ENCODE measurements around the gene COX8C.
"Not testable (repeated sequence)": the region's sequence is repeated elsewhere in the genome, so short reads cannot be mapped to it uniquely, and the experiment has no call there.

The COX8C gene

DNA sequence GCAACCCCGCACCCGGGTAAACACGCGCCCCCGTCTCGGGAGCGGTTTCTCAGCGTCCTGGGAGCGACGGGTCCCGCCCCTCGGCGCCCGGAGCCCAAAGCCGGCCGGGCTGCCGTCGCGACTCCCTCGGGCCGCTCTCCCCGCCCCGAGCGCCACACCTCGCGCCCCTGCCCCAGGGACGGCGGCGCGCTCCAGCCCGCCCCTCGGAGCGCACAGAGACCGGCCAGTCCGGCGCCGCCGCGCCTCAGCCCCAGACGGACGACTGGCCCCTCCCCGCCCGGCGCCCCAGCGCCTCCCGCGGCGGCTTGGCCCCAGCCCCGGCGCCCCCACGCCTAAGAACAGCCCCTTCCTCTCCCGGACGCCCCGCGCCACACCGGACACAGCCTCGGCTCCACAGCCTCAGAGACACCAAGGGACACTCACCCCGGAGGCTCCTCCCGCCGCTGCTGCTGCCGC, 14.6 kb upstream of the COX8C start:
- peak overlapping the region; percentile 86 to 88 for H3K4me3 Mint-ChIP-seq
- H3K4me1 Mint-ChIP-seq: peaks cover 72% of the 10 kb centered on the region
- no peaks in the 10 kb centered on the region for H3K9me3 Mint-ChIP-seq
- peak overlapping the region; percentile 96 for H3K27ac Mint-ChIP-seq
- peak; percentile 34 to 44 for DNase-seq
- ATAC-seq: peak; percentile 67
- H3K27me3 Mint-ChIP-seq: no peaks in the 10 kb centered on the region

DNA sequence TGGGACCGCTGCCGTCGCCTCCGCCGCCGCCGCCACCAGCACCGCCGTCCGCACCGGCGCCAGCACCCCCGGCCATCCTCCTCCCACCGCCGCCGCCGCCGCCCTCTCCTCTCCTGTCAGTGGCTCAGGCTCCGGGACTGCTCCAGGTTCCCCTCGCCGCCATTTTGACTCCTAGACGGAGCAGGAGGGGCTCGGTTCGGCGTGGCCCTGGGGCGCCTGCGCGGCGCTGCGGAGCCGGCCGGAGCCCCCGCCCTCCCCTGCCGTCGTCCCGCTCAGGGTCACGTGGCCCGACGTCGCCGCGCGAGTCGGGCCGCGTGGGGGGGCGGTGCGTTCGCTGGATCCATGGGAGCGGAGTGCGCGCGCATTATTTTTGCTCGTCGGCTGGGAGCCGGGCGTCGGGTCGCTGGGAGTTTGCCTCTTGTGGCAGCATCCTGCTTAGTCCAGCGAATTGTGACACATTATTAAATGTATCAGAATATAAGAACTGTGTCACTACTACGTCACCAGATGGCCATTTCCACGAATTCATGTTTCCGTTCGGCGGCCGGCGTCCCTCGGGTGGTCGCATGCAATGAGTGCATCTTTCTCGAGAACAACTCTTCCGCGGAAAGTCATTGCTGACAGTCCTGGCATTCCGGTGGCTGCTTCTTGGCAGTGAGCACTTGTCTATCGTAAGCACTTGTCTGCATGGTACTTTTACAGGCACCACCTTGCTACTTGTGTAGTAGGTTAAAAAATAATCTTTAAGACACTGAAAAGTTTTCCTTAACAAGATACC, 13.9 kb upstream of the COX8C start, which contains the start of gene BTBD7:
Gene BTBD7, minus strand, starts transcription at position 184 of the 778 bp plus-strand sequence. CDS start 36,985 bp downstream, outside the sequence.
- H3K27me3 Mint-ChIP-seq: no peaks in the 10 kb centered on the region
- DNase-seq: peak; percentile 93 to 94
- H3K4me1 Mint-ChIP-seq: peaks cover 66% of the 10 kb centered on the region
- ATAC-seq: peak; percentile 94
- H3K4me3 Mint-ChIP-seq: peak within 1 kb of the TSS; percentile 86 to 88
- no peaks in the 10 kb centered on the region for H3K9me3 Mint-ChIP-seq
- peak within 1 kb of the TSS; percentile 96 for H3K27ac Mint-ChIP-seq

DNA sequence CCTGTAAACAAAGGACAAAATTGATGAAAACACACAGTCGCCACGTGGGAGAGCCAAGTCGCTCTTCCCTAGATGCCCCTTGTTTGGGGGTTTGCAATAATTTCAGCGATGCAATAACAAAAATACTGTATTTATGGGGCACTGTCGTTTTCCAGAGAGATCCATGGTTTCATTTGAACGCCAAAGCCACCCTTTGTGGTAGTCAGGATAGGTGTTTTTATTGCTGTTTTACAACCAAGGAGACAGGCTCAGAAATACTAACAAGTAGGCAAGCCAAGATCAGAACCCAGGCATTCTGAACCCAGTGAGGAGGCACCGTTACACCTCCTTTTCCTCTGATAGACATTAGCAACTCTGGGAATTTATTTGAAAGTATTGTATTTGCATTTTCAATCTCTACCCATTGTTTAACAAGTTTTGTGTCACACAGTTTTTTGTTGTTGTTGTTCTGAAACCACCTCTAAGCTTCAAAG, 13.3 kb upstream of the COX8C start:
- Mint-ChIP-seq H3K27ac (peak overlapping the region; percentile 96), H3K27me3 (no peaks in the 10 kb centered on the region), H3K9me3 (no peaks in the 10 kb centered on the region), H3K4me3 (peak overlapping the region; percentile 79 to 86), H3K4me1 (peaks cover 64% of the 10 kb centered on the region)
- ATAC-seq (no peak), DNase-seq (no peak)

DNA sequence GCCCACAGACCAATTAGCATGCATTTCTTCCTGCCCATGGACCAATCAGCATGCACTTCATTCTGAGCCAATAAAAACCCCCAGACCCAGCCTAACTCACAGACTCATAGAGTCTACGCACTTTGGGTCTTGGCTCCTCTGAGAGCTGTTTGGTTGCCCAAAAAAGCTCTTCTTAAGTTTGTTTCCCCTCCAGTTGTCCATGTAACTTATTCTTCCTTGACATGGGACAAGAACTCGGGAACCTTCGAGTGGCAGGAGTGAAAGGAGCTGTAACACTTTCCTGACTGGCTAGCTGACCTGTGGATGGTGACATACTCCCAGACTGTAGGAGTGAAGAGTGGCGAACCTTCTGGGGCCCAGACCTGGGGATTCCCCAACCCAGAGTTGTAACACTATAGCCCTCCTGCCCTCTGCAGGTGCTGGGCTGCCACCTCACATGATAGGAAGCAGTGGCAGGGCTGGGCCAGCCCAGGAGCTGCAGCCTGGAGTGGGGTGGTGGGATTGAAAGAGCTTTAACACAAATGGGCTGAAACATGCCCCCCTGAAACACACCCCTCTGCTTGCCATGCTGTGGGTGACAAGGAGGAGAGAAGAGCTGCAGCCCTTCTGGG, 9.7 kb upstream of the COX8C start:
- Mint-ChIP-seq H3K27ac (peak overlapping the region in 1 of 2 donors; percentile 50), H3K9me3 (peaks cover 0 to 7% of the 10 kb centered on the region in 2 donors), H3K4me3 (no peak overlapping the region), H3K4me1 (peaks cover 29% of the 10 kb centered on the region), H3K27me3 (no peaks in the 10 kb centered on the region)
- ATAC-seq (peak; percentile 44), DNase-seq (peak; percentile 13 to 31)

DNA sequence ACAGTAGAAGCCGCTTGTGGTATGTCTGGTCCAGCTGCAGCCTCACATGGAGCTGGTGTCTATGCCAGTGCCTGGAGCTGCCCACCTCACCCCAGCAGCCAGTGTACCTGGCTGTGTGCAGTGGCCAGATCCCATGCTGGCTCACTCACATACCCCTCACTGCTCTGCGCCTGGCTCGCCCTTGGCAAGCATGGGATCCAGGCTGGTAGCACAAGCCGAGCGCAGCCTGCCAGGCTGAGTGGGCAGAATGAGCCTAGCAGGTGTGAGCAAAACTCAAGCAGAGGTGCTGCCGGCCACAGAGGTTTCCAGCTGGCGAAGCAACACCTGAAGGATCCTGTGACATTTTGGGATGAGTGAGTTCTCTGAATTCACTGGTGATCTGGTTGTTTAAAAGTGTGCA, 9.1 kb upstream of the COX8C start:
- no peak for DNase-seq
- no peak overlapping the region for H3K27ac Mint-ChIP-seq
- no peaks in the 10 kb centered on the region for H3K27me3 Mint-ChIP-seq
- H3K4me1 Mint-ChIP-seq: peaks cover 29% of the 10 kb centered on the region
- peaks cover 0 to 12% of the 10 kb centered on the region in 2 donors for H3K9me3 Mint-ChIP-seq
- ATAC-seq: no peak
- H3K4me3 Mint-ChIP-seq: no peak overlapping the region

DNA sequence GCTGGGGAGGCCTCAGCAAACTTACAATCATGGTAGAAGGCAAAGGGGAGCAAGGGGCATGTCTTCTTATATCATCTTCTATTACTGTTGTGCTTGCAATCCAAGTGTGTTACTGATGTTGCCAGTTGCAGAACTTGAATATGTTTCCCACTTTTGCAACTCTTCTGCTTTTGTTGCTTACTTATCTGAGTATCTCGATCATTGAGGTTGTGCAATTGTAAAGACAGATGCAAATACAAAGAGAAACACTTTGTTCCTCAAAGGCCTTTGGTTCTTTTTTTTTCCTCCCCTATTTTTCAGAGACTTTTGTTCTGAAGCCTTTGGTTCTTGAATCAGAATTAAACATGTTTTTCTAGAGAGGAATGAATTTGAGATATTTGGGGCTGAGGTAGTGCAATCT, 3.7 kb upstream of the COX8C start:
- DNase-seq: no peak
- H3K9me3 Mint-ChIP-seq: peaks cover 5 to 20% of the 10 kb centered on the region in 2 donors
- H3K4me3 Mint-ChIP-seq: no peak overlapping the region
- no peaks in the 10 kb centered on the region for H3K27me3 Mint-ChIP-seq
- no peak for ATAC-seq
- H3K4me1 Mint-ChIP-seq: no peaks in the 10 kb centered on the region
- no peak overlapping the region for H3K27ac Mint-ChIP-seq

DNA sequence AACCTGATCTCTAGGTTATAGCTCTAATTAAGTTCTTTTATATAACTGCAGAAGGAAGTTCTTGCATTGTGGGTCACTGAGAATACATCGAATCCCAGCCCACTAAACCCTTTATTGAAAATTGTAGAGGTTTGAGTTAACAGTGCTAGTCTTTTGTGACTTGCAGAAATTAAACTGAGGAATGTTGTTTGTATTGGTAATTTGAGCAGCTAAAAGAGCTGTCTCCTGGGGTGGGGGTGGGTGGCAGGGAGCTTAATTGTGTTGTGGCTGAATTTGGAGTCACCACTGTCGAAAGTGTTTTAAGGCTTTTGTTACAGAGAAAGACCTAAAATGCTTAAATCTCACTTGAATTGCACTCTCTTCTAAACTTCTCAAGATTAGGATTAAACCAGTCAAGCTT, 3.2 kb upstream of the COX8C start:
- no peaks in the 10 kb centered on the region for H3K27me3 Mint-ChIP-seq
- H3K4me3 Mint-ChIP-seq: no peak overlapping the region
- ATAC-seq: no peak
- H3K9me3 Mint-ChIP-seq: peaks cover 5 to 20% of the 10 kb centered on the region in 2 donors
- no peak overlapping the region for H3K27ac Mint-ChIP-seq
- DNase-seq: no peak
- no peaks in the 10 kb centered on the region for H3K4me1 Mint-ChIP-seq

DNA sequence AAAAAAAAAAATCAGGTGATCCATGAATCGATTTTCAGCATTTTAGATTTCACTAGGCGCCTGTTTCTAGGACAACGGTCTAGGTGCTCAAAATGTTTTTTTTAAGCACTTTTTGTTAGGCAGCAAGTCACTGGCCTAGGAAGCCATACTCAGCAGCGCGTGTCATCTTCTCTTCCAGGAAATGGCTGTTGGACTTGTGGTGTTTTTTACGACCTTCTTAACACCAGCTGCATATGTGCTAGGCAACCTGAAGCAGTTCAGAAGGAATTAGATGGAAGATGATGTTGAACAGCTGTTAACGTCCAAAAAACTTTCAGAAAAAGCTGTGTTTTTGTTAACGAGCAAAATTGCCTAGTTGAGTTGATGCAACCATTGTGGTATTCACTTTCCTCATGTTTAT, 868 bp downstream of the COX8C start:
- H3K4me1 Mint-ChIP-seq: no peaks in the 10 kb centered on the region

DNA sequence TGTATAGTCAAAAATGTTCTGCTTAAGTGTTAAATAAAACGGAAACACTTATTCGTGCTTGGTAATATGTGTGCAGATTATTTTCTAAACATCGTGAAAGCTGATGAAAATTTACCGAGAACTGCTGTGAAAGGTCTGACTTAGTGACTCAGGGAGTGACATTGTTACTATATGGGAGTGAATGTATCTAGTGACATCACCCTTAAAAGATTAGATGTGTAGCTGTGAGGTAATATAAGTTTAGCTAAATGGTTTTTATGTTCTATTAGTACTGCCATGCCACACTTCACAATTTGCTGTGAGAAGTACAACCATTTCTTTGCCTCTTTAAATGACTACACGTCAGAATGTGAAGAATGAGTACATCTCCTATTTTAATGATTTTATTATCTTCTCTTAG, 1.3 kb downstream of the COX8C start:
- peaks cover 5 to 8% of the 10 kb centered on the region in 2 donors for H3K9me3 Mint-ChIP-seq
- no peak for ATAC-seq
- no peak overlapping the region for H3K4me3 Mint-ChIP-seq
- H3K27me3 Mint-ChIP-seq: no peaks in the 10 kb centered on the region
- no peak for DNase-seq
- H3K4me1 Mint-ChIP-seq: no peaks in the 10 kb centered on the region
- H3K27ac Mint-ChIP-seq: no peak overlapping the region

More for the DNA sequence above, 868 bp downstream of the COX8C start:
- Mint-ChIP-seq H3K4me3 (no peak overlapping the region), H3K27ac (no peak overlapping the region), H3K9me3 (peaks cover 5 to 8% of the 10 kb centered on the region in 2 donors), H3K27me3 (no peaks in the 10 kb centered on the region)
- DNase-seq (no peak), ATAC-seq (no peak)

DNA sequence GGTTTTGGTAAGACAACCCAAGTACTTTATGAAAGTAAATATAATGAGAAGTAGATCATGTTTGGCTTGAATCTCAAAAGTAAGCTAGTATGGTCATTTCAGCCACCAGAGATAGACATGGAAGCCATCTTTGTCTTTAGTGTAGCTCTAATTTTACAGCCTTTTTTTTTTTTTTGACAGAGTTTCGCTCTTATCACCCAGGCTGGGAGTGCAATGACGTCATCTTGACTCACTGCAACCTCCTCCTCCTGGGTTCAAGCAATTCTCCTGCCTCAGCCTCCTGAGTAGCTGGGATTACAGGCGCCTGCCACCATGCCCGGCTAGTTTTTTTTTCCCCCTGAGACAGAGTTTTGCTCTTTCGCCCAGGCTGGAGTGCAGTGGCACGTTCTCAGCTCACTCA, 7.9 kb downstream of the COX8C start:
- DNase-seq, H3K4me1 Mint-ChIP-seq, H3K9me3 Mint-ChIP-seq, H3K27ac Mint-ChIP-seq, ATAC-seq, H3K4me3 Mint-ChIP-seq, H3K27me3 Mint-ChIP-seq: not testable (repeated sequence)

DNA sequence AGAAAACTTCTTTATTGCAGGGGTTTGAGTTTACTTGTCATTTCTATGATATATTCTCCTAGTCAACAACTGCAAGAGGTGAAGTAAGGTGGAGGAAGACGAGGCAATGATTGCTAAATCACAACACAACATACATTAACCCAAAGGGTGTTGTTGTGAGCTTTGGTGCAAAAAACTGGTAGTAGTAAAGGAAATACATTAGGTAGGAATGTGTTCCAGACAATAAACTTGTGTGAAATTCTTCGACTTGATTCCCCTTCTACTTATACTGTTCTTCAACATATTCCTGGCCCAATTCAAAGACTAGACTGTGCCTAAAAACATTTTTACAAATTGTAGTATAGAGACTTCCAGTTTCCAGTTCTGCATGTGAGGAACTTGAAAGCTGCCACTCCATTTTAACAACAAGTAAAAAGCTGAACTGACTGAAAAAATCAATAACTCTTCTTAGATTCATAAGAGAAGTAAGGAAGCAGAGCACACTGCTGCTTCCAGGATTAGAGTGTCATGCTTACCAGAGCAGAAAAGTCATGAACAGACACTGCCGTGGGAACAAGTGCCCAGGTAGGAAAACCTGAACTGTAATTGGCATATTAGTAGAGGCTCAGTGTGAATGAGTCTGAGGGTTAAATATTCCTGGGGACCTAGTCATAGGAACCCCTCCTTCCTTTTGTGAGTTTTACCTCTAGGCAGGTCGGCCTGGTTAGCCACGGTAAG, 22.2 kb downstream of the COX8C start:
- H3K27ac Mint-ChIP-seq: no peak overlapping the region

DNA sequence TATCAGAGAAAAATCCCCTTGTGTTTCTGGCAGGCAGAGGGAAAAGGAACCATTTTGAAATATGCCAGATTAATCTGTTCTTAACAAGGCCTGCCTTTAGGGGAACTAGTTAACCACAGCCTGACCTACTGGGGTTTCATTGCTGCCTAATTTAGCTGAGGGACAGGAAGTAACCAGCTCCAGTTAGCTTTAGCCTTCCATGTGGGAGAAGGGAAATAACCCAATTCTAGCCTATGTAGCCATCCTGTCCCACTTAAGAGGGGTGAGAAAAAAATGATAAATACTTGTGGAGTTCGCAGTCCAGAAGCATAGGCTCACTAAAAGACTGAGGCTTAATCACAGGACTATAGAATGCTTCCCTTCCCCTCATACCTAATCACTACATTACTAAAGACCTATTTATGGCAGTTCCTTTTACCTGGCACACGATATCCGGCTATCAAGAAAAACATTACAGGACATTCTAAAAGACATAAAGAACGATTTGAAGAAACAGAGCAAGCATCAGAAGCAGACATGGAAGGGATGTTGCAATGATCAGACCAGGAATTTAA, 22.8 kb downstream of the COX8C start:
- Mint-ChIP-seq H3K27ac (no peak overlapping the region), H3K4me1 (no peaks in the 10 kb centered on the region), H3K4me3 (no peak overlapping the region), H3K27me3 (peaks cover 26% of the 10 kb centered on the region), H3K9me3 (peaks cover 6 to 9% of the 10 kb centered on the region in 2 donors)
- DNase-seq (no peak), ATAC-seq (no peak)

More for the DNA sequence above, 22.2 kb downstream of the COX8C start:
- DNase-seq: no peak
- ATAC-seq: no peak
- Mint-ChIP-seq H3K4me3 (no peak overlapping the region), H3K4me1 (no peaks in the 10 kb centered on the region), H3K27me3 (peaks cover 26% of the 10 kb centered on the region), H3K9me3 (peaks cover 6 to 9% of the 10 kb centered on the region in 2 donors)

DNA sequence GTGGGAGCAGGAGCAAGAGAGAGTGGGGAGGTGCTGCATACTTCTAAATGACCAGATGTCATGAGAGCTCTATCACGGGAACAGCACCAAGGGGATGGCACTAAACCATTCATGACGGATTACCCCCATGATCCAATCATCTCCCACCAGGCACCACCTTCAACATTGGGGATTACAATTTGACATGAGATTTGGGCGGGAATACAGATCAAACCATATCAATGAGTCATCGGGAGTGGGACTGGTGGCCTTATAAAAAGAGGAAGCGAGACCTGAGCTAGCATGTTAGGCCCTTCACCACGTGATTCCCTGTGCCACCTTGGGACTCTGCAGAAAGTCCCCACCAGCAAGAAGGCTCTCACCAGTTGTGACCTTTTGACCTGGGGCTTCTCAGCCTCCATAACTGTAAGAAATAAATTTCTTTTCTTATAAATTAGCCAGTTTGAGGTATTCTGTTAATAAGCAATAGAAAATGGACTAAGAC, 28.7 kb downstream of the COX8C start:
- H3K27ac Mint-ChIP-seq: peak overlapping the region in 1 of 2 donors; percentile 9
- ATAC-seq (no peak), DNase-seq (no peak)
- peaks cover 4% of the 10 kb centered on the region for H3K27me3 Mint-ChIP-seq
- H3K4me1 Mint-ChIP-seq: no peaks in the 10 kb centered on the region
- peaks cover 6 to 9% of the 10 kb centered on the region in 2 donors for H3K9me3 Mint-ChIP-seq
- H3K4me3 Mint-ChIP-seq: no peak overlapping the region

DNA sequence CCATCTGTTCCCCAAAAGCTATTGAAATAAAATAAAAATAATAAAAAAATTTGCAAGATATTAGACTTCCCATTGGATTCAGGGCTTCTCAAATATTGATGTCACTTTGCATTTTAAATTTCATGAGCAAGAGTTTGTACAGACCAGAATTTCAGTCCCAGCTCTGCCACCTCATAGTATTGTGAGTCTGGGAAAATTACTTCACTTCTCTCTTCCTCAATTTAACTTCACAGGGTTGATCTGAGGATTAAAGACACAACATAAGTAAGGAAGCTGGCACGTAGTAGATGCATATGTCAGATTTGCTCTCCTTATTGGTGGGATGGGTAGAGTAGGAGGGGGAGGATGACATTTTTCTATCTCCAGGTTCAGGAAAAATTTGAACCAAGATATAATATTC, 32.8 kb downstream of the COX8C start:
- no peaks in the 10 kb centered on the region for H3K4me1 Mint-ChIP-seq
- H3K9me3 Mint-ChIP-seq: peaks cover 0 to 13% of the 10 kb centered on the region in 2 donors
- no peak for DNase-seq
- H3K27me3 Mint-ChIP-seq: peaks cover 12% of the 10 kb centered on the region
- no peak for ATAC-seq
- H3K27ac Mint-ChIP-seq: no peak overlapping the region
- H3K4me3 Mint-ChIP-seq: no peak overlapping the region

DNA sequence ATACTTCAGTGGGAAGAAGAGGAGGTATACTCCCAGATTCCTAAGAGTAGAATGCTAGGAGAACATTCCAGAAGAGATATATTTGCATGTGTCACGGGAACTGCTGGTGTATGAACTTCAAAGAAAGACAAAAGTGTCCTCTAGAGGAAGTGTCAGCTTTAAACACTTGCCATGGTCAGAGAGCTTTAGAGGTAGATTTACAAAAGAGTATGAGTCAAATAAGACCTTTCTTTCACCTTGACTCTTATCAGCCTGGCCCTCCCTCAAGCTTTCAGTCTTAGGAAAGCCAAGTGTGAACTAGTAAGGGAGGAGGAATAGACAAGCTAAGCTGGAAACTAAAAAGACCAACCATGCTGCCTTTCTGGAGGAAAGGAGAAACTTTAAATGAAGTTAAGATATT, 34.7 kb downstream of the COX8C start:
- Mint-ChIP-seq H3K4me1 (no peaks in the 10 kb centered on the region), H3K9me3 (peaks cover 0 to 15% of the 10 kb centered on the region in 2 donors), H3K4me3 (no peak overlapping the region), H3K27me3 (peaks cover 24% of the 10 kb centered on the region), H3K27ac (no peak overlapping the region)
- DNase-seq (no peak), ATAC-seq (no peak)

Data from stimulated activated naive CD8-positive, alpha-beta T cell treated with anti-CD3 and anti-CD28 coated beads, Interleukin-15, amount 100 ng/mL, for 72 hours (primary cell).